Breast epithelium (tissue), 3 donors: ENCODE results near the gene RAB14.

ENCODE experiments used
- CTCF ChIP-seq, 3 donors: fragments of 450-650 bp; IDR thresholded peaks; one replicate each; pipeline ENCODE4 v1.5.1; 2016 to 2017; ENCODE audit warnings: antibody characterized with exemption in 3 of 3, mild to moderate bottlenecking in 3 of 3, moderate library complexity in 3 of 3
- POLR2A ChIP-seq: fragments of 450-650 bp; IDR thresholded peaks from one replicate; pipeline ENCODE4 v1.6.1; 2016; ENCODE audit warnings: antibody characterized with exemption, mild to moderate bottlenecking, moderate library complexity
- POLR2AphosphoS5 ChIP-seq, 3 donors: sonication (generic); formaldehyde crosslinking; IDR thresholded peaks; one replicate each; pipeline ENCODE4 v1.6.1; 2017; ENCODE audit warnings: antibody characterized with exemption in 3 of 3

DNA sequence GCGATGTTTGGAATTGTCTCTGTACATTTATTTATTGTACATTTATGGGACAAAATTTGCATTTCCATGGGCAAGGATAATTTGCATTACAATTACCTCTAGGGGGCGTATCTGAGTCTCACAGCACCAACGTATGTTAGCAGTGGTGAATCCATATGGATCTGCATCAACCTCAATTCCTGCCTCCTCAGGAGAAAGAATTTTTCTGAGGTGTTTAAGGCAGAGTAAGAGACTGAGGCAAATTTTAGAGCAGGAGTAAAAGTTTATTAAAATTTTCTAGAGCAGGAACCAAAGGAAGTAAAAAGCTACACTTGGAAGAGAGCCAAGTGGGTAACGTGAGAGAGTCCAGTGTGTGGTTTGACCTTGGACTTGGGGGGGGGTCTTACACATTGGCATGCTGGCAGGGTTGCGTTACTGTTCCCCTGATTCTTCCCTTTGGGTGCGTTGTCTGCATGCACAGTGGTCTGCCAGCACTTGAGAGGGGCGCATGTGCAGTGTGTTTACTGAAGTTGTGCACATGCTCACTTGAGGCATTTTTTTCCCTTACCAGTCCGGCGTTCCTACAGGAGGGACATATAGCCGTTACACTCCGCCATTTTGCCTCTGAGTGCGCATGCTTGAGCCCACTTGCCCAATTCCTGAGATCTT, 21.0 kb upstream of the RAB14 start:
- peak; percentile 44 to 55 (median 50) for TF ChIP-seq CTCF (IDR thresholded peaks at IDR 0.05)
- TF ChIP-seq POLR2A = no peak
- TF ChIP-seq POLR2AphosphoS5 (IDR thresholded peaks at IDR 0.05) = no peak
